Hypothalamus (tissue), 51 donors: ENCODE data around the gene CACNA2D2.

Experiments
- DNase-seq, 51 donors: peaks; one replicate each; lab custom pipeline; 2025; lab: John Stamatoyannopoulos, UW

CACNA2D2 gene

DNA sequence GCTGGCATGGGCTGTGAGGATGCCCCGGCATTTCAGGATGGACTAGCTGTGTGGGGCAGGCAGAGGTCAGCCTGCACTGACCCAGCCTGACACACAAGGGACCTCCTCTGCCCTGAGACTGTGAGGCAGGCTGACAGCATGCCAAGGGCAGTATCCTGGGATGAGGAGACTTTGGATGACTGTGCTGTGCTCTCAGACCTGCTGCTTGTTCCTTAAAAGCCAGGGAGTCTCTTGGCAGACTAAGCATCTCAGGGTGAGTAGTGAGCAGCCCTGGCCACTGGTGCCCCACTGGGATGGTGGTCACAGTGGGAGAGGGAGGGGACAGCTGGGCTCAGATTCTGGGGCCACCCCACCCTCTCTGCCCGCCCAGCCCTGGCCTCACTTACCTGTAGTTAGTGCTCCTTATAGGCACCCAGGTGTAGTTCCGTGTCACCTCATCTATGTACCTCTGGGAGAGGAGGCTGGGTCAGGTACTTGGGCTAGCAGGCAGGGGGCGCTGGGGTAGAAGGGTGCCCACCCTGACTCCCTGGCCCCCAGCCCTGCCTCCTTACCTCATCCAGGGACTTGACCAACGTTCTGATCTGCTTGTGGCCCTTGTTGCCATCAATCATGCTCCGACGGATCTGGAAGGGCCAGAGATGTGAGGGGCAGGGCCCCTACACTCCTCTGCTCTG, 128.0 kb downstream of the CACNA2D2 start:
- DNase-seq: no peak

DNA sequence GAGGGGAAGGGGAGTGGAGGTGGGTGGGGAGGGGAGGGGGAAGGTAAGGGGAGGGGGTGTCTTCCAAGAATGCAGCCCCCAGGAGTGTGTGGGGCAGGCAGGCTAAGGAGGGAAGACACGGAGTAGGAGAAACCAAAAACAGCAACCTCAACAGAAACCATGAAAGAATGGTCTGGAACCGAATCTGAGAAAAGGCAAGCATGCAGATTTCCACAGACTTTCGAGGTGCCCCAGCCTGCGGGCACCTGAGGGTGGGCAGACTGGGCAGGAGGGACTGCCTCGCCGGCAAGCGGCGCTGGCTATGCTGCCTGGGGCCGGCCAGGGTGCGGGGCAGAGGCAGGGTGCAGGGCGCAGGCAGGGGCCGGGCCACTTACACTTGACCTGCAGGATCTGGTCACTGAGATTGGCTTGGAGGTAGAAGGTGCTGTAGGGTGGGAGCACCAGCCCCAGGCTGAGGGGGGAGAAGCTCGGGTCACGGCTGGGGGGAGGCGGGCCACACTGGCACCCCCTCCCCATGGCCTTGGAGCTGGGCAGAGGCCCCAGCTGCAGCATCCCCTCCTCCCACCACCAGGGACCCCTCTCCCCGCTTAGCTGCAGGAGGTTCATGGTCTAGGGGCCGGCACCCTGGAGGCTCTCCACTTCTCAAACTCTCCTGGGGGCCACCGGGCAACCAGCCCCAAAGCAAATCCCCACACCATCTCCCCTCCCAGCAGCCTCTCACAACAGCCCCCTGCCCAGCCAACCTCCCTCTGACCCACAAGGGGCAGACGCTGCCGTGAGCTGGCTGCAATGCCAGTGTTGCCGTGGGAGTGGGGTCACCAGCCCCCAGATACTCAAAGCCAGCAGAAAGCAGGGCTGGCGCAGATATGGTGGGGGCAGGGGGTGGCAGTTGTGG, 128.8 kb downstream of the CACNA2D2 start:
- no peak for DNase-seq

GRCh38 chr3:50373146-50374051, 130.0 kb downstream of the CACNA2D2 start:
- DNase-seq: no peak

- DNase-seq: no peak
Observed at GRCh38 chr3:50372349-50372748, 131.1 kb downstream of the CACNA2D2 start.

DNA sequence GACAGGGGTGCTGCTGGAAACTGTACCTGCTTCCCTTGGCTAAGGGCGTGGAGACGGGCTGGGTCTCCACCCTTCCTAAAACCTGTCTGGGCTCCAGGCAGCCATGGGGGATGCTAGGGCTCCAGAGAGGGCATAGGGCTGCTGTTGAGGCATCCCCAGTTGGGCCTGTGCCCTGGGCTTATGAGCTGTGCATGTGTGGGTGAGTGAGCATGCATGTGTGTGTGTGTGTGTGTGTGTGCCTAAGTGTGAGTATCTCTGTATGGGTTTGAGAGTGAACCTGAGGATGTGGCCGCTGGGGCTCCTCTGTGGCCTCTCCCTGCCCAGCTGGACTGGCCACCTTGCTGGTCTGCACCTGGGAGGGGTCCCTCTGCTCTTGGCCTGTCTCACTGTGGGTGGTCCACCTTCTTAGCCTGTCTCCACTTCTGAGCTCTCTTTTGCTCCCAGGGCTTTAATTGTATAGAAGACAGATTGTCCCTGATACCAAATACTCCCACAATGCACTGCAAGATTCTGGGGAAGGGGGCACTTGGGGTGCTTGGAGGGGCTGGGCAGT, 132.2 kb downstream of the CACNA2D2 start:
- peak in 1 of 51 donors; percentile 8 for DNase-seq

GRCh38 chr3:50370594-50370993, 132.8 kb downstream of the CACNA2D2 start:
- no peak for DNase-seq

DNA sequence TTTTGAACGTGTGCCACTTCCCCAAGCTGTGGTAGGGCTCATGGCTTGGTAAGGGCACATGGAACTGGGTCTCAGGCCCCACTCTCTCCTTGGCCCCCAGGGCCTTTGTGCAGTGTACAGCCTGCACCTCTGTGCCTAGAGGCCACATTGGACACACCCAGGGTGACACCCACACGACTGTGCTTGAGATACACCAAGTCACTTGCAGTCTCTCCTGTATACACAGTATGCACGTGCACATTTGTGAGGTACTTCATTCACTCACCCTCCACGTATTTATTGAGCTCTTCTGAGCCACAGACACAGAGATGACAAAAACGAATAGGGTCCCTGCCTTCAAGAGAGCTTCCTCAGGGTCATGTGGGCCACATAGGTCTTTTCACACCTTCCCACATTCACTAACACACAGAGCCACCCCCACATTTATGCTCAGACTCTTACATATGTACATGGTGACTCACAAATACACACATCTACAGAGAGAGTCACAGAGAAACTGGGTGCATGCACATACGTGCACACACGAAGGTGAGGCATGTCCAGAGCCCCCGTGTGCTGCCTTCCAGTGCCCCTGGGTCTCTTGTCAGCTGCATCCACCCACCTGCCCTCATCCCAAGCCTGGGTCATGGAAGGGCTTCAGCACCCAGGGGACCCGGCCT, 134.3 kb downstream of the CACNA2D2 start:
- no peak for DNase-seq

GRCh38 chr3:50365842-50366220, 137.6 kb downstream of the CACNA2D2 start:
- DNase-seq: no peak

DNA sequence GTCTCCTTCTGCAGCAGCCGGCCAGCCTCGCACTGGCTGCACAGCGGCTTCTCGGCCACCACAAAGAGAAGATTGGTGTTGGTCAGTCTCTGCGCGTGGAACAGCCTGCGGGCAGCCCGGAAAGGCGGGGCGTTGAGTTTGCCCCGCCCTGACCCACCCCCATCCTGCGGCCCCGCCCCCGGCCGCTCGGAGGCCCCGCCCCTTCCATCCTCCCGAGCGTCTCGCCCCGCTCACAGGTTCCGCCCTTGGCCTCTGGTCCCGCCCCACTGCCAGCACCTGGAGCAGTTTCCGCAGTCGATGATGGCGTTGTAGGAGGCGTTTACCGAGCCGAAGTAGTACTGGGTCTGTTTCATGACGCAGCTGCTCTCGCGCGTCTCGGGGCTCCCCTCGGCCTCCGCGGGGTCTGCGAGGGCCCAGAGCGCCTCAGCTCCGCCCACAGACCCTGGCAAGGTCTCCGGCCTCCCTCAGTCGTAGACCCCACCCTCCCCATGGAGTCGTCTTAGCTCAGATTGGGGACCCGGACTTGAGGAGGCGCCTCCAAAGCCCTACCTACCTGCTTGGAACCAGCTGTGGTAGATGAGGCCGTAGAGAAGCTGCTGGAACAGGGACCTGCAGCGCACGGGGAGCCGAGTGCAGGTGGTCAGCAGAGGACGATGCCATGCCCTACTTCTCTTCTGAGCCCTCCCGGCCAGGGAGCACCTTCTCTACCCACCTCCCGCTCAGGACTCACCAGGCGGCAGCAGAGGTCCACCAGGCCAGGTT, 138.2 kb downstream of the CACNA2D2 start:
- peak in 43 of 51 donors; percentile 7 to 79 (median 57) for DNase-seq

DNA sequence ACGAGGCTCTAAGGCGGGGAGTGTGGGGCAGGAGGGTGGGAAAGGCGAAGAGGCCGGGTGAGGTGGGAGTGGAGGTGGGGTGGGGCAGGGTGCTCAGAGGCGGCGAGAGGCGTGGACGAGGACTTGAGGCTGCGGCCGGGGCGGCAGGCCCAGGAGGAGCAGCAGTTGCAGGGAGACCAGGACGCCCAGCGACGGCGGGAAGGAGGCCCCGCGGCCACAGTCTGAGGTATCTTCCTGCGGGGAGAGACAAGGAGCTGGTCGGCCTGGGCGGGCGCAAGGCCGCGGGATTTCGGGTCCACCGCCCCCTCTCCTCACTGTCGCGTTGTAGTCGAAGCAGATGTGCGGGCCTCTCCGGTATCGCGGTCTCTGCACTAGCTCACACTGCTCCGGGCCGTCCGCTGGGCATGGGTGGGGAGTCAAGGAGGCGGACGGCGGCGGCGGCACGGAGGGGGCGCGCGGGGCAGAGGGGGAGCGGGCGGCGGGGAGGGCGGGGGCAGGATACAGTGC, 138.8 kb downstream of the CACNA2D2 start:
- no peak for DNase-seq

DNA sequence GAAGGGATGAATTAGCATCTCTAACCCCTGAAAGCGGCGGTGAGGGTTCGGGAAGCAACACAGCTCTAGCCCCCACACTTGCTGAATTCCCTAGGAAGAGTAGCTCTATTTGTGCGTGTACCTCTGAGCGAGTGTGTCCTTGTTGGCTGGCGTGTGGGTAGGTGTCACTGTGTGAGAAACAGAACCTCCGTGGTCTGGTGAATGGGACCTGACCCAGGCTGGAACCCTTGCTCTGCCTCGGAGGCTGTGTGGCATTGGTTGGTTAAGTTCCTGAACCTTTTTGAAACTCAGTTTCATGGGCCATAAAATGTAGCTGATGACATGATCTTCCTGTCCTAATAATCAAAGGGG, 143.7 kb downstream of the CACNA2D2 start:
- DNase-seq: no peak

DNA sequence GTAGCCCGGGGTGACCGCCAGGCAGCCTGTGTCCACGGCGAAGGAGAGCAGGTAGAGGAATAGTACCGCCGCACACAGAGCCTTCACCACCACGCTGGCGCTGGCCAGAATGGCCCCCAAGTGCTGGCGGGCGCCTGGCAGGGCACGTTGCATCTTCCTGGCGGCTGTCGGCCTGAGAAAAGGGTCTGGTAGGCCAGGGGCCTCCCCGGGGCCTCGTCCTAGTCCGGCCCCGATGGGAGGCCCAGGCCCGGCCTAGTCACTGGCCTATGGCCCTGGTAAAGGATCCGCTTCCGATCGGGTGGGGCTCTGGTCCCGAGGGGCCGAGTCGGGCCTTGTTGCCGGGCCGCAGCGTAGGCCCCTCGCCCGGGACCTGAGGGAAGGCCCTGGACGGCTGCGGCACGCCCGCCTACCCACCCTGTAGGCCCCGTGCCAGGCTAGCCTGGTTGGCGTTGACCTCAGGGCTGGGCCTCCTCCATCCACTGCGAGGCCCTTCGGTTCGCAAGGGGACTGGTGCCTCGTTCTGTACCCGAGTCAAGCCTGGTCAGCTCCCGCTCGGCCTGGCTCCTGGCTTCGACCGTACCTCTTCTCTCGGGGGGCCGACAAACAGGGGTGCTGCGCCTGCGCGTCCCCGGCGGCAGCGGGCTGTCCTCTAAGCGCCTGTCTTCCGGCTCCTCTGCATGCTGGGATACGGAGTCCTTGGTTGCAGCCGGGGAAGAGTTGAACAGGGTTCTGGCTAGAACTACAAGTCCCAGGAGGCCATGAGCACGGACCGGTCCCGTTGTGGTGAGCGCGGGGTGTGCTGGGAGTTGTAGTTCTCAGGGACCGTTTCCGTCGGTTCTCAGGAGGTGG, 144.3 kb downstream of the CACNA2D2 start, which contains the start of gene TMEM115:
Gene TMEM115, minus strand, starts transcription at position 611 of the 849 bp plus-strand sequence. Its CDS starts 458 bp downstream, at position 153.
- DNase-seq: peak; percentile 75 to 99 (median 98)

- no peak for DNase-seq
Observed at GRCh38 chr3:50358355-50358910, 145.0 kb downstream of the CACNA2D2 start.

DNA sequence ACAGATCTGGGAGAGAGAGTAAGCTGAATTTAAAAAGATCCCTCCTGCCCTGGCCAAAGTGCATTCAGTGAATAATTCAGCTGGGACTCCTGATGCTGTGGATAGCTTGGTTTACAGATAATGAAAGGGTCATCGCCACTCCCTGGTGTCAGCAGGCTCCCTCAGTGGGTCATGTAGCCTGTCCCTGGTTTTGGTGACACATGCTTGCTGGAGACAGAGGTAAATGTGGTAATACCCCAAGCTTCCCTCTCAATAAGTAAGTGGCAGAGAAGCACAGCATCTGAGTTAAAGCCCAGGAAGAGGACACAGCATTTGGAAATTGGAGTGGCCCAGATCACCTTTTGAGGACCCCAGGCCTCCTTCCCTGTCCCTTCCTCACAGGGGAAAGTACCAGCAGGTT, 146.0 kb downstream of the CACNA2D2 start:
- no peak for DNase-seq

DNA sequence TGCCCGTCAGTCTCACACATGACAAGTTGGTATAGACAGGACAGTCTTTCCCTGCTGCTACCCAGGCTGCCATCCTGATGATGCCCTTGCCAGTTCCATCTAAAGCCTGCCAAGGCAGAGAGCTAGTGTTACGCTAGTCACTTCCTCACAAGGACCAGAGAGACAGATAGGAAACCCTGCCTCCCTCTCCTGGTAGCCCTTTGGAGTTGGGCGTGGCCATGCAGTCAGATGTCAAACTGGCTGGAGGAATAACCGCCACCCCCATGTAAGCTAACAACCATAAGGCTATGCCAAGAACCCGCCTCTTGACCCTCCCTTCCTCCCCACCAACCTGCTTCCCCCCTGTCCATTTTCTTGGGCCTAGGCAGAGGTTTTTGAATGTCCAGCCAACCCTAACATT, 146.9 kb downstream of the CACNA2D2 start:
- DNase-seq: no peak

GRCh38 chr3:50355829-50356552, 147.4 kb downstream of the CACNA2D2 start:
- no peak for DNase-seq

GRCh38 chr3:50354850-50355249, 148.6 kb downstream of the CACNA2D2 start:
- no peak for DNase-seq
